ENCODE results near the gene POLR1C. TPM values are rescaled to one million over a fixed set of nuclear protein-coding genes. Genes with fewer than 3 reads are reported as not detected.
A peak's percentile ranks its signal among the peaks of the same experiment; 100 is the strongest.

Gene POLR1C
- total RNA-seq, 4 donors from 2014 or later: 16.9 to 30.4 (median 24.7) TPM

GRCh38 chr6:43488667-43489276 is 28.1 kb upstream of the POLR1C start:
- Histone ChIP-seq H3K9me3 (no peaks in the 10 kb centered on the region), H3K27me3 (no peaks in the 10 kb centered on the region), H3K27ac (no peak overlapping the region), H3K4me3 (no peak overlapping the region), H3K4me1 (peaks cover 0 to 14% (median 2%) of the 10 kb centered on the region in 3 donors), H3K36me3 (peaks cover 0 to 15% of the 10 kb centered on the region in 2 donors)
- TF ChIP-seq EP300 (IDR thresholded peaks at IDR 0.05) (no peak), POLR2A (IDR thresholded peaks at IDR 0.05) (no peak), POLR2AphosphoS5 (IDR thresholded peaks at IDR 0.05) (no peak), CTCF (IDR thresholded peaks at IDR 0.05) (no peak)
- WGBS, 2 donors (ENCODE audit: low coverage in 1 of 2): 41 to 89% methylated on average over 1 to 3 of the region's 4 CpGs
- ATAC-seq: no peak

GRCh38 chr6:43489277-43490072 is 27.4 kb upstream of the POLR1C start:
- Histone ChIP-seq H3K4me1 (peaks cover 0 to 14% (median 2%) of the 10 kb centered on the region in 3 donors), H3K36me3 (peaks cover 0 to 15% of the 10 kb centered on the region in 2 donors), H3K4me3 (no peak overlapping the region), H3K27ac (no peak overlapping the region), H3K27me3 (no peaks in the 10 kb centered on the region), H3K9me3 (no peaks in the 10 kb centered on the region)
- 67% methylated on average over 1 of the region's 12 CpGs; no CpG with 5 or more reads in 1 of the 2 donors for WGBS, 2 donors (ENCODE audit: low coverage in 1 of 2)
- TF ChIP-seq POLR2A (IDR thresholded peaks at IDR 0.05) (no peak), EP300 (IDR thresholded peaks at IDR 0.05) (no peak), CTCF (IDR thresholded peaks at IDR 0.05) (no peak), POLR2AphosphoS5 (IDR thresholded peaks at IDR 0.05) (no peak)
- no peak for ATAC-seq

- H3K27ac ChIP-seq: no peak overlapping the region
- no peaks in the 10 kb centered on the region for H3K27me3 ChIP-seq
- H3K4me1 ChIP-seq: peaks cover 2 to 14% (median 9%) of the 10 kb centered on the region in 3 donors
- no peak overlapping the region for H3K4me3 ChIP-seq
- no peaks in the 10 kb centered on the region for H3K9me3 ChIP-seq
- 75% methylated on average over 5 of the region's 6 CpGs; no CpG with 5 or more reads in 1 of the 2 donors for WGBS, 2 donors (ENCODE audit: low coverage in 1 of 2)
- H3K36me3 ChIP-seq: peaks cover 0 to 12% of the 10 kb centered on the region in 2 donors
- ATAC-seq: no peak
- TF ChIP-seq EP300 (IDR thresholded peaks at IDR 0.05) (no peak), POLR2AphosphoS5 (IDR thresholded peaks at IDR 0.05) (no peak), POLR2A (IDR thresholded peaks at IDR 0.05) (no peak), CTCF (IDR thresholded peaks at IDR 0.05) (no peak)
These were observed 26.4 kb upstream of the POLR1C start for GRCh38 chr6:43490523-43490939.

- ATAC-seq: peak; percentile 83
- peaks cover 2 to 29% (median 23%) of the 10 kb centered on the region in 3 donors for H3K4me1 ChIP-seq
- H3K4me3 ChIP-seq: no peak overlapping the region
These were observed 24.9 kb upstream of the POLR1C start for GRCh38 chr6:43491750-43492661.

More at GRCh38 chr6:43491750-43492661, 24.9 kb upstream of the POLR1C start:
- Histone ChIP-seq H3K36me3 (peaks cover 0 to 4% of the 10 kb centered on the region in 2 donors), H3K9me3 (no peaks in the 10 kb centered on the region), H3K27me3 (no peaks in the 10 kb centered on the region), H3K27ac (peak overlapping the region in 3 of 4 donors; percentile 65 to 75 (median 69))
- WGBS, 2 donors (ENCODE audit: low coverage in 1 of 2): 45 to 63% methylated on average over 1 of the region's 10 CpGs
- TF ChIP-seq POLR2AphosphoS5 (IDR thresholded peaks at IDR 0.05): peak; percentile 69
- no peak for TF ChIP-seq CTCF (IDR thresholded peaks at IDR 0.05)

Data from gastroesophageal sphincter (tissue), 4 donors.